T-helper 1 cell (primary cell): ENCODE measurements around the gene EIPR1.
"Not testable (repeated sequence)": the region's sequence is repeated elsewhere in the genome, so short reads cannot be mapped to it uniquely, and the experiment has no call there.

Experiments used
- DNase-seq, 5 donors: peaks; one replicate each; pipeline ENCODE4 v3.0.0-alpha.2; 2012 to 2020

Gene EIPR1

GRCh38 chr2:3357446-3357845, 20.2 kb downstream of the EIPR1 start:
- DNase-seq, result not testable (repeated sequence)

DNA sequence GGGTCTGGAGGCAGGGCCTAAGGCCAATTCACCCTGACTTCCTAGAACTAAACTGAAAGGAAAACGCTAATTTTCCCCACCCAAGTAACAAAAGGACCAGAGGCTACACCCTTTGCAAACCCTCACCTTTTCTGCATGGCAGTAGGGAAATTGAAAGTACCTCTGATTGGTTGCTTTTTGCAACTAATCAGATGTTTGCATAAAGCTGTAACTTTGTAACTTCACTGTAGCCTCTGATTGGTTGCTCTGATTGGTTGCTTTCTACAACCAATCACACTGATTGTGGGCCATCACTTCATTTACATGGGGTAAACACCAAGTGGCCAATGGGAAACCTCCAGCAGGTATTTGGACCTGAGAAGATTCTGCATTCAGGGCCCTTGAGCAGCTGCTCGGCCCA, 20.8 kb downstream of the EIPR1 start:
- no peak for DNase-seq

DNA sequence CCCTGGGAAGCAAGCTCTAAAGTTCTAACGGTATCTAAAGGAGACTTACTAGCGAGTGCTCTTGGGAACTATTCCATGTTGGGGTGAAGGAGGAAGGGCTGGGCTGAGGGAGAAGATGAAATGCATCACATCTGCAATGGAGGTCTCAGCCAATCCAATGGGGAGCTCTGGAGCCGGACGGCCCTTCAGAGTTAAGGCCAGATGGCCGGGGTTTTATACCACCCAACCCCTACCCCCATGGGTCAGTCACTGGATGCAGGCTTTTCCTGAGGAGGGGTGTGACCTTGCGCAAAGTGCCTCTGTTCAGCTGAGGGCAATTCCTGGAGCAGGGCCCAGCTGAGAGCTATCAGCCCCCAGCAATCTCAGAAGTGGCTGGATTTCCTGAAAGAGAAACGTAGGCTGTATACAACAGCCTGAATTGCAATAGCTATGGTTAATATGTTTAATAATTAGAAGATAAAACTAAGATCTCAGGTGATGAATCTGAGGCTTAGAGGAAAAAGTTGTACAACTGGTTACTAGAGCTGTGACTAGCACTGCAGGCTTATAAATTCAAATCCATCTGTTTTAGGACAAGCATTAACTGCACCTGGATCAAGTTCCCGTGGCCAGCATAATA, 21.6 kb downstream of the EIPR1 start:
- no peak for DNase-seq

DNA sequence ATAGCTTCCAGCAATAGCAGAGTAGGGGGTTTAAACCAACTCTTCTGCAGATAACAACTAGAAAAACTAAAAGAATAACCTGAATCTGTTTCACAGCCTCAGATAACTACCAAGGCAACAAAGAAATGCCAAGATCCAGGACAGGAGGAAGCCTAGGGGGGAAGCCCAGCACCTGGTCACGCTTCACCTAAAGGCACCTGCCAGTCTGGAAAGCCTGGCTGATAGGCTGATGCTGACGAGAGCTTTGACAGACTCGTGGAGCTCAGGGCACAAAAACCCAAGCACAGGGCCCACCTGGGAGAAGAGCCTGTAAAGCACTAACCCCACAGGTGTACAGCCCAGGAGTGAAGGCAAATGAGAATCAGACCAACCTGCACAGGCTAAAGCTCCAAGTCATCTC, 22.6 kb downstream of the EIPR1 start:
- no peak for DNase-seq

- DNase-seq, result no peak
These were observed 28.4 kb downstream of the EIPR1 start for GRCh38 chr2:3349211-3349693.

GRCh38 chr2:3348767-3349166, 28.9 kb downstream of the EIPR1 start:
- DNase-seq, result no peak

GRCh38 chr2:3345621-3346020, 32.0 kb downstream of the EIPR1 start:
- no peak for DNase-seq

DNA sequence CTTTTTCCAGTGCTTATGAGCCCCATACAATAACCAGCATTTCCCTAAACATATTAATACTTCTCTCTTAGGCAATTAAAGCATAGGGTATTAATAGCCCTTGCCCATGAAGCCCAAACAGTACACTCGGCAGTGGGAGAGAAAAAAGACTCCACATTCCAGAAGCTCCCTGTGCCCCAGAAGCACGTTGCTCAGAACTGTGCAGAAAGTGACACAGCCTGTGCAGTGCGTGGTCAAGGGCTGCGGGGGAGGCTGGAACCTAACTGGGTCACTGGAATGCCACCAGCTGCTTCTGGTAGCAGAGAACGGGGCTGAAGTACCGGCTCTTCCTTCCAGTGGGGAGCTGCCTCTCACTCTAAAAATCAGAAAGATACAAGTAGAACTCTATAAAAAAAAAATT, 32.7 kb downstream of the EIPR1 start:
- no peak for DNase-seq

DNA sequence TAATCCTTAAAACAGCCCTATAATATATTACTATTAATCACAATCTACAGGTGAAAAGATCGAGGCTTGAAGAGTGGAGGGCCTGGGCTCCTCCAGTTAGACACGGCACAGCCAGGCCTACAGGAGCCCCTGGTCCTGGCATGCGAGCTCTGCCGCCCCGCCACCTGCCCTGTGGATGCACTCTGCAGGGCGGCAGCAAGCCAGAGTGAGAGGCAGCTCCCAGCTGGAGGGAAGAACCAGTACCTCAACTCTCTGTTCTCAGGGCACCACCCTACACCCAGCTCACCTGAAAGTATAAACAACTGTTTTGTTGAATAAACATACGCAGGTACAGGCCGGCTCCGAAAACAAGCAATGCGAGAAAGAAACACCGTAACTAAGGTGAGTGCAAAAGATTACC, 34.6 kb downstream of the EIPR1 start:
- no peak for DNase-seq

GRCh38 chr2:3342324-3342723, 35.3 kb downstream of the EIPR1 start:
- DNase-seq, result no peak

DNA sequence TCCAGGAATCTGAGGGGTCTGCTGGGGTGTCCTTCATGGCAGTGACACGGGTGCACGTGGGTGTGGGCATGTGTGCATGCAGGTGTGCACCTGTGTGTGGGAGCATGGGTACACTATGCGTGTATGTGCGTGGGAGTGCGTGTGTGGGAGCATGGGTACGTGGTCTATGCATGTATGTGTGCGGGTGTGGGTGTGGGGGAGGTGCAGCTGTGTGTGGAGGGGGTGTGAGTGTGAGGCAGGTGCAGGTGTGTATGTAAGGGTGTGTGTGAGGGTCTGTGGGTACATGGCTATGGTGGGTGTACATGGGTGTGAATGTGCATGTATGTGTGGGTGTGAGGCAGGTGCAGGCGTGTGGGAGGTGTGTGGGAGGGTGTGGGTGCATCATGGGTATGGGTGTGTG, 36.3 kb downstream of the EIPR1 start:
- no peak for DNase-seq

DNA sequence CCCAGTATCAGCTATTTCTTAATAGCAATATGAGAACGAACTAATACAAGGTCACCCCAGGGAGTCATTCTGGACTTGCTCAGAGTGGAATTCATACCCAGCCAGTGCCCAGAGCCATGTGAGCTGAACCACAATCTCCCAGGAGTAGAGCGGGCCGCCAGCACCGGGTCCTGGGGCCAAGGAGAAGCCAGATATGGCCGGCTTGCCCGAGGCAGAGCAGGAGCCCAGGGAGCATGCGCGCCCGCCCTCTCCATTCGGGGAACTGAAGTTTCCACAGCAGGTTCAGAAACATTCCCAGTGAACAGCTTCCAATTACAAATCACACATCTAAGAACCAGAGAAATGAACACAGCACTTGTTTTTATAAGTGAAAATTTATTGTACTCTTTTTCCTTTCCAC, 37.5 kb downstream of the EIPR1 start:
- no peak for DNase-seq

GRCh38 chr2:3338340-3338739, 39.3 kb downstream of the EIPR1 start:
- DNase-seq, result no peak

DNA sequence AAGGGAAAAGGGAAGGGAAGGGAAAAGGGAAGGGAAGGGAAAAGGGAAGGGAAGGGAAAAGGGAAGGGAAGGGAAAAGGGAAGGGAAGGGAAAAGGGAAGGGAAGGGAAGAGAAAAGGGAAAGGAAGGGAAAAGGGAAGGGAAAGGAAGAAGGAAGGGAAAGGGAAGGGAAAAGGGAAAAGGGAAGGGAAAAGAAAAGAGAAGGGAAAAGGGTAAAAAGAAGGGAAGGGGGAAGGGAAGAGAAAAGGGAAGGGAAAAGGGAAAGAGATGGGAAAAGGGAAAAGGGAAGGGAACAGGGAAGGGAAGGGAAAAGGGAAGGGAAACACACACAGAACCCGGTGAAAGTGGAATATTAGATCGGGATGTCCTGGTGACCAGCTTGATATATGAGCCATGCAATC, 40.8 kb downstream of the EIPR1 start:
- DNase-seq, result no peak

GRCh38 chr2:3334392-3335345, 42.9 kb downstream of the EIPR1 start:
- DNase-seq, result no peak

DNA sequence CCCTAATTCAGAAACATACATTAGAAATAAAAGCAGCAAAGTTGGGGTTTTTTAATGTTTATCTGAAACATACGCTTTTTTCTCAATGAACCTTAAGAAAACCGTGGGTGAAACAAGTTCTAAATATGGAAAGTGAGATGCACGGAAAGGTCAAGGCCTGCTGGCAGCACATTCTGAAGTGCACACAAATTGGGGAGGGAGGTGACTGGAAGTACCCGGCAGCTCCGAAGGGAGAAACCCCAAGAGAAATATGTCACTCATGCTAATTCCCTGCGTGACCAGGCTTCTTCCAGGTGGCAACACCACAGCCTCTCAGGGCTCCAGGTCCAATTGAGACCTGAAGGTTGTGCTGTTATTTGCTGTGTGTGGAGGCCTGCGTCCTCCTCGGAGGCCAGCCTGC, 45.5 kb downstream of the EIPR1 start:
- no peak for DNase-seq

DNA sequence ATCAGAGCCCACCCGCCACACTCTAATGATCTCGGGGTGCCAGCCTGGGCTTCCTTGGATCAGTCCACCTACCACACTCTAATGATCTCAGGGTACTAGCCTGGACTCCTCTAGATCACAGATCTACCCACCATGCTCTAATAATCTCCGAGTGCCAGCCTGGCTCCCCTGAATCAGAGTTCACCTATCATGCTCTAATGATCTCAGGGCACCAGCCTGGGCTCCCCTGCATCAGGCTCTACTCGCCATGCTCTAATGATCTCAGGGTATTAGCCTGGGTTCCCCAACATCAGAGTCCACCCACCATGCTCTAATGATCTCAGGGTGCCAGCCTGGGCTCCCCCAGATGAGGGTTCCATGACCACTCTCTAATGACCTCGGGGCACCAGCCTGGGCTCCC, 48.1 kb downstream of the EIPR1 start:
- no peak for DNase-seq

DNA sequence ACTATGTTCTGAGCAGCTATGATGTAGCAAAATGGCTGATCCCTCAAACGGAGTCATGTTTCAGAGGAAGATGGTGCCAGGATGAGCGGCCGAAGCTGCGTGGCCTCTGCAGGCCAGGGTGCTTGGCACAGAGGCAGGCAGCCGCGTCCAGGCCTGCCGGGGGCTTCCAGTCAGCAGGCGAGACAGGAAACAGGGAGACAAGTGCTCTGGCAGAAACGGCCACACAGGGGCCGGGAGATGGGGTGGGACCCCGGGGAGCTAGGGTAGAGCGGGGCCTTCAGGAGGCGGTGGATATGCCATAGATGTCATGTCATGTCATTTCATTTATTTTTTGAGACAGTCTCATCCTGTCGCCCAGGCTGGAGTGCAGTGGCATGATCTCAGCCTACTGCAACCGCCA, 50.7 kb downstream of the EIPR1 start:
- no peak for DNase-seq

GRCh38 chr2:3326182-3326537, 51.5 kb downstream of the EIPR1 start:
- no peak for DNase-seq

DNA sequence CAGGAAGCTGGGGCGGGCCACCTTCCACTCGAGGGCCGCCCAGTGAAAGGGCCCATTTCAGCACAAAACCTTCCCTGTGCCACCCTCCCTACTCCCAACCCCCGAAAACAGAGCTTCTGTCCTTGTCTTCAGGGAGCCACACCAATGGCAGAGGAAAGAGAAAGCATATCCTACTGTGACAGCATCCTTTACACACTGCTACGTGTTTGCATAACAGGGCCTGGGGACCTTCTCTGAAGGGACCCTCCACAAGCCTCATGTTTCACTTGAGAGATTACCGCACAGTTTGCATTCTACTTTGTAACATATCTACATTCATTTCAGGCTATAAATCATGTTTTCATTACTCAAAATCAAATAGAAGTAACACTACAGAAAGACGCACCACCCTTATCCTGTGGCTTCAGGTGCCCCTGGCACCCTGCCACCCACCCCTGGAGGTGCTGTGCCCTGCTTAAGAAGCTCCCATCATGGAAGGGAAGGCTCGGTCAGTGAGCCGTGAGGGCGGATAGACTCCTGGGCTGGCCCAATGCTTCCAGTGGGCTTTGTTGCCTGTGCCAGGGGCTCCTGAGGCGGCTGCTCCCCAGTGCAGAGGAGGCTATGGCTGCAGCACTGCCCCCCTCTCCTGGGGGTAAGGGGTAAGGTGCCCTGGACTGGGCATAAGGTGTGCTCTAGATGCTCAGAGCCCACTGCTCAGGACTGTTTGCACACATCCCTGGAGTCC, 52.0 kb downstream of the EIPR1 start:
- DNase-seq, result no peak

- DNase-seq, result no peak
These were observed 53.0 kb downstream of the EIPR1 start for GRCh38 chr2:3324404-3325281.

DNA sequence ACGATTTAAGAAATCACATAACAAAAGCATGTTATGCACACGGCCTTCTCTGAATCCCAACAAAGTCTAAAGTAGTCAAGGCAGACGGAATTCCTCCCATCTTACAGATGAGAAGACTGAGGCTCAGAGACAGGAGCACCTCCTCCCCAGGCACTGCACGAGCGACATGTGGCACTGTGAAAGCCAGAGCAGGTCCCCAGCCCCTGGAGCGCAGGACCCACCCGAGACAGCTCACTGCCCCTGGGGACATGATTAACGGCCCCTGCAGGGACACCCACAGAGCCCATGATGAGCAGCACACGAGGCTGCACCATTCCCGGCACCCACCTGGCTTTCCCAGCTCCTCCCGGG, 53.6 kb downstream of the EIPR1 start:
- DNase-seq, result no peak
